ENCODE data around the gene PLEKHA4. TPM values are rescaled to one million over a fixed set of nuclear protein-coding genes. Genes with fewer than 3 reads are reported as not detected.
A peak's percentile ranks its signal among the peaks of the same experiment; 100 is the strongest.

The PLEKHA4 gene
- total RNA-seq, 1 experiment from 2014 or later, result not detected

- H3K36me3 ChIP-seq (ENCODE audit: insufficient read depth, low read length), result no peaks in the 10 kb centered on the region
- no peak overlapping the region for H3K4me2 ChIP-seq (ENCODE audit: low read depth, low read length, poor library complexity, severe bottlenecking)
- H3K9me2 ChIP-seq (replicated peaks; ENCODE audit: insufficient read depth, low read length), result no peaks in the 10 kb centered on the region
- H3K4me1 ChIP-seq (ENCODE audit: low read length), result peaks cover 4% of the 10 kb centered on the region
- peaks cover 1% of the 10 kb centered on the region; the same call in 1 of the 2 replicates for H3K79me2 ChIP-seq (ENCODE audit: low read length)
- H4K20me1 ChIP-seq (ENCODE audit: insufficient read depth, low read depth, low read length), result no peaks in the 10 kb centered on the region
- H3K4me3 ChIP-seq (ENCODE audit: low read length), result no peak overlapping the region
- H3K27ac ChIP-seq (ENCODE audit: low read length), result no peak overlapping the region
- H3K9ac ChIP-seq (ENCODE audit: low read length), result no peak overlapping the region
- no peak overlapping the region for H2AFZ ChIP-seq (ENCODE audit: low read length)
- no peak for DNase-seq
- no peaks in the 10 kb centered on the region for H3K27me3 ChIP-seq (ENCODE audit: low read length)
- H3K9me3 ChIP-seq (ENCODE audit: low read length), result no peaks in the 10 kb centered on the region
Observed at GRCh38 chr19:48799358-48800300, 68.8 kb downstream of the PLEKHA4 start.

GRCh38 chr19:48798937-48799336 is 69.5 kb downstream of the PLEKHA4 start:
- Histone ChIP-seq H2AFZ (ENCODE audit: low read length) (no peak overlapping the region), H3K9ac (ENCODE audit: low read length) (no peak overlapping the region), H3K4me2 (ENCODE audit: low read depth, low read length, poor library complexity, severe bottlenecking) (no peak overlapping the region), H3K36me3 (ENCODE audit: insufficient read depth, low read length) (no peaks in the 10 kb centered on the region), H3K4me3 (ENCODE audit: low read length) (no peak overlapping the region), H3K79me2 (ENCODE audit: low read length) (no peaks in the 10 kb centered on the region; the same call in 1 of the 2 replicates), H3K27me3 (ENCODE audit: low read length) (no peaks in the 10 kb centered on the region), H3K9me3 (ENCODE audit: low read length) (no peaks in the 10 kb centered on the region), H3K4me1 (ENCODE audit: low read length) (peaks cover 4% of the 10 kb centered on the region), H3K9me2 (replicated peaks; ENCODE audit: insufficient read depth, low read length) (no peaks in the 10 kb centered on the region), H4K20me1 (ENCODE audit: insufficient read depth, low read depth, low read length) (0 out of 2 replicates have a peak, but pooled peaks cover 3% of the 10 kb centered on the region), H3K27ac (ENCODE audit: low read length) (no peak overlapping the region)
- no peak for DNase-seq

- Histone ChIP-seq H3K36me3 (ENCODE audit: insufficient read depth, low read length) (no peaks in the 10 kb centered on the region), H3K4me2 (ENCODE audit: low read depth, low read length, poor library complexity, severe bottlenecking) (no peak overlapping the region), H3K4me1 (ENCODE audit: low read length) (peaks cover 2% of the 10 kb centered on the region), H3K4me3 (ENCODE audit: low read length) (no peak overlapping the region), H3K79me2 (ENCODE audit: low read length) (no peaks in the 10 kb centered on the region; the same call in 1 of the 2 replicates), H4K20me1 (ENCODE audit: insufficient read depth, low read depth, low read length) (0 out of 2 replicates have a peak, but pooled peaks cover 3% of the 10 kb centered on the region), H3K9me3 (ENCODE audit: low read length) (no peaks in the 10 kb centered on the region), H2AFZ (ENCODE audit: low read length) (no peak overlapping the region), H3K27ac (ENCODE audit: low read length) (no peak overlapping the region), H3K27me3 (ENCODE audit: low read length) (no peaks in the 10 kb centered on the region), H3K9ac (ENCODE audit: low read length) (no peak overlapping the region), H3K9me2 (replicated peaks; ENCODE audit: insufficient read depth, low read length) (no peaks in the 10 kb centered on the region)
- no peak for DNase-seq
Observed at GRCh38 chr19:48797103-48797502, 71.3 kb downstream of the PLEKHA4 start.

GRCh38 chr19:48796298-48797083 is 71.9 kb downstream of the PLEKHA4 start:
- no peaks in the 10 kb centered on the region for H3K9me2 ChIP-seq (replicated peaks; ENCODE audit: insufficient read depth, low read length)

GRCh38 chr19:48795685-48796070 is 72.7 kb downstream of the PLEKHA4 start:
- Histone ChIP-seq H3K9ac (ENCODE audit: low read length) (no peak overlapping the region), H3K4me2 (ENCODE audit: low read depth, low read length, poor library complexity, severe bottlenecking) (peak overlapping the region; percentile 66)

More at GRCh38 chr19:48796298-48797083, 71.9 kb downstream of the PLEKHA4 start:
- Histone ChIP-seq H3K27ac (ENCODE audit: low read length) (no peak overlapping the region), H2AFZ (ENCODE audit: low read length) (no peak overlapping the region), H3K9me3 (ENCODE audit: low read length) (no peaks in the 10 kb centered on the region), H3K4me3 (ENCODE audit: low read length) (no peak overlapping the region), H3K4me1 (ENCODE audit: low read length) (no peaks in the 10 kb centered on the region; the same call in 1 of the 2 replicates), H3K27me3 (ENCODE audit: low read length) (no peaks in the 10 kb centered on the region), H3K9ac (ENCODE audit: low read length) (no peak overlapping the region), H4K20me1 (ENCODE audit: insufficient read depth, low read depth, low read length) (0 out of 2 replicates have a peak, but pooled peaks cover 3% of the 10 kb centered on the region), H3K79me2 (ENCODE audit: low read length) (no peaks in the 10 kb centered on the region), H3K4me2 (ENCODE audit: low read depth, low read length, poor library complexity, severe bottlenecking) (no peak overlapping the region), H3K36me3 (ENCODE audit: insufficient read depth, low read length) (no peaks in the 10 kb centered on the region)
- DNase-seq, result no peak

GRCh38 chr19:48795055-48795684 is 73.2 kb downstream of the PLEKHA4 start:
- H3K9ac ChIP-seq (ENCODE audit: low read length), result peak overlapping the region; percentile 36
- peak overlapping the region; percentile 66 for H3K4me2 ChIP-seq (ENCODE audit: low read depth, low read length, poor library complexity, severe bottlenecking)
- DNase-seq, result peak; percentile 96
- no peaks in the 10 kb centered on the region for H3K9me2 ChIP-seq (replicated peaks; ENCODE audit: insufficient read depth, low read length)
- no peak overlapping the region for H2AFZ ChIP-seq (ENCODE audit: low read length)
- no peaks in the 10 kb centered on the region for H3K36me3 ChIP-seq (ENCODE audit: insufficient read depth, low read length)
- no peak overlapping the region for H3K27ac ChIP-seq (ENCODE audit: low read length)
- peak overlapping the region; percentile 56; the same call in 1 of the 2 replicates for H3K4me3 ChIP-seq (ENCODE audit: low read length)
- 0 out of 2 replicates have a peak, but pooled peaks cover 3% of the 10 kb centered on the region for H4K20me1 ChIP-seq (ENCODE audit: insufficient read depth, low read depth, low read length)
- no peaks in the 10 kb centered on the region; the same call in 1 of the 2 replicates for H3K4me1 ChIP-seq (ENCODE audit: low read length)
- H3K79me2 ChIP-seq (ENCODE audit: low read length), result no peaks in the 10 kb centered on the region
- H3K9me3 ChIP-seq (ENCODE audit: low read length), result no peaks in the 10 kb centered on the region
- H3K27me3 ChIP-seq (ENCODE audit: low read length), result no peaks in the 10 kb centered on the region

More at GRCh38 chr19:48795685-48796070, 72.7 kb downstream of the PLEKHA4 start:
- Histone ChIP-seq H3K27me3 (ENCODE audit: low read length) (no peaks in the 10 kb centered on the region), H3K4me3 (ENCODE audit: low read length) (no peak overlapping the region), H3K4me1 (ENCODE audit: low read length) (no peaks in the 10 kb centered on the region; the same call in 1 of the 2 replicates), H3K9me2 (replicated peaks; ENCODE audit: insufficient read depth, low read length) (no peaks in the 10 kb centered on the region), H3K27ac (ENCODE audit: low read length) (no peak overlapping the region), H3K79me2 (ENCODE audit: low read length) (no peaks in the 10 kb centered on the region), H2AFZ (ENCODE audit: low read length) (no peak overlapping the region), H3K36me3 (ENCODE audit: insufficient read depth, low read length) (no peaks in the 10 kb centered on the region), H4K20me1 (ENCODE audit: insufficient read depth, low read depth, low read length) (0 out of 2 replicates have a peak, but pooled peaks cover 3% of the 10 kb centered on the region), H3K9me3 (ENCODE audit: low read length) (no peaks in the 10 kb centered on the region)
- no peak for DNase-seq

- Histone ChIP-seq H3K79me2 (ENCODE audit: low read length) (no peaks in the 10 kb centered on the region), H2AFZ (ENCODE audit: low read length) (no peak overlapping the region), H3K4me1 (ENCODE audit: low read length) (no peaks in the 10 kb centered on the region; the same call in 1 of the 2 replicates), H3K9ac (ENCODE audit: low read length) (no peak overlapping the region), H3K4me2 (ENCODE audit: low read depth, low read length, poor library complexity, severe bottlenecking) (no peak overlapping the region), H3K27ac (ENCODE audit: low read length) (no peak overlapping the region), H3K9me3 (ENCODE audit: low read length) (no peaks in the 10 kb centered on the region), H3K36me3 (ENCODE audit: insufficient read depth, low read length) (no peaks in the 10 kb centered on the region), H3K4me3 (ENCODE audit: low read length) (no peak overlapping the region), H4K20me1 (ENCODE audit: insufficient read depth, low read depth, low read length) (0 out of 2 replicates have a peak, but pooled peaks cover 3% of the 10 kb centered on the region), H3K27me3 (ENCODE audit: low read length) (no peaks in the 10 kb centered on the region), H3K9me2 (replicated peaks; ENCODE audit: insufficient read depth, low read length) (no peaks in the 10 kb centered on the region)
- no peak for DNase-seq
Observed at GRCh38 chr19:48794291-48794690, 74.1 kb downstream of the PLEKHA4 start.

All from Karpas-422 (cell line).